IPS-18c (cell line): ENCODE data around the gene ACSBG1.

Experiments used
- H3K4me3 ChIP-seq: 2 replicates; pipeline ENCODE4 v1.7.0; 2013; ENCODE audit warnings: low read depth, mild to moderate bottlenecking, low read length, moderate library complexity; ENCODE audit not compliant: insufficient read depth
- H3K9me3 ChIP-seq: one replicate; pipeline ENCODE4 v1.6.1; 2013; ENCODE audit warnings: mild to moderate bottlenecking, low read length, moderate library complexity; ENCODE audit not compliant: control insufficient read depth, insufficient read depth

ACSBG1 gene

GRCh38 chr15:78131295-78132061 lies 102.9 kb downstream of the ACSBG1 start, which contains the start of gene CIB2:
Gene CIB2 (minus strand): TSS chr15:78131445. CDS start chr15:78131215, 230 bp downstream.
- Histone ChIP-seq H3K4me3 (peak within 1 kb of the TSS; percentile 84), H3K9me3 (no peaks in the 10 kb centered on the region)

- Histone ChIP-seq H3K9me3 (no peaks in the 10 kb centered on the region), H3K4me3 (peak overlapping the region; percentile 84)
These were observed 103.7 kb downstream of the ACSBG1 start for GRCh38 chr15:78130466-78131294.

- H3K4me3 ChIP-seq, result peak overlapping the region; percentile 84; the same call in 1 of the 2 replicates
- no peaks in the 10 kb centered on the region for H3K9me3 ChIP-seq
These were observed 104.5 kb downstream of the ACSBG1 start for GRCh38 chr15:78129751-78130287.

GRCh38 chr15:78129077-78129750 lies 105.2 kb downstream of the ACSBG1 start:
- H3K4me3 ChIP-seq, result no peak overlapping the region
- no peaks in the 10 kb centered on the region for H3K9me3 ChIP-seq

- H3K9me3 ChIP-seq, result no peaks in the 10 kb centered on the region
- no peak overlapping the region for H3K4me3 ChIP-seq
These were observed 106.5 kb downstream of the ACSBG1 start for GRCh38 chr15:78127882-78128281.

GRCh38 chr15:78125267-78125666 lies 109.1 kb downstream of the ACSBG1 start:
- H3K4me3 ChIP-seq, result no peak overlapping the region
- H3K9me3 ChIP-seq, result no peaks in the 10 kb centered on the region

- no peaks in the 10 kb centered on the region for H3K9me3 ChIP-seq
- H3K4me3 ChIP-seq, result no peak overlapping the region
These were observed 113.8 kb downstream of the ACSBG1 start for GRCh38 chr15:78120523-78120922.
